ENCODE data around the gene BABAM2. TPM values are rescaled to one million over a fixed set of nuclear protein-coding genes. Genes with fewer than 3 reads are reported as not detected.

The BABAM2 gene
- polyA plus RNA-seq: 10 to 100 TPM; 52.4 to 89.2 (median 74.1) TPM

DNA sequence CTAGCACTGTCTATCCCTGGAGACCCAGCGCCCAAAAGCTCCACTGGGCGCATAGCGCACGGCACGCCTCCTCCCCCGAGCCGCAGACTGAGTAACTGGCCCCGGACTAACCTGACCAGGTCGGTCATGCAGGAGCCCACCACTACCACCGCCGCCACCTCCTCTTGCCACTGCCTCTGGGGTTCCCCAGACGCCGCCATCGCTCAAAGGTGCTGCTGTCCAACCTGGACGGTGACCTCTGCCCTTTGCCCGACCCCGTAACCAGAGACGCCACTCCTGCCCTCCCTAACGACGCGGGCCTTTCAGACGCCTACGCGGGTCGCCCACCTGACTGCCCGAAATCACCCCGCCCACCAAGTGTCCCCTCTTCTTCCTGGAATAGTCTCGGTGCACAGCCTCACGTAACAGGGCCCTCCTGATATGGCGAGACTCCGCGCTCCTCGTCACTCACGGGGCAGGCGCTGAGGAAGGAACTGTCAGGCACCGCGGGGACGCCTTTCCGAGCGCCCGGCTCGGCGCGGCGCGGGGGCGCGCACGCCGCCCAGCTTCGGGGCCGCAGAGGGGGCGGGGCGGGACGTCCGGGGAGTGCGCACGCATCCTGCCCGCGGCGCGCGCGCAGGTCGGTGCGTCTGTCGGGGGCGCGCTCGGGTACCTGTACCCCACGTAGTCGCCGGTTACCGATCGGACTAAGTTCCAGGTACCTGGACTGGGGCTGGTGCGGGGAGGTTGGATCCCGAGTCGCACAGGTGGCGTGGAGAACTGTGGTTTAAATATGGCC, at the start of gene BABAM2, which contains the start of gene RBKS:
BABAM2 (plus strand) TSS at position 584 of the 778 bp plus-strand sequence. CDS start 3,828 bp downstream, outside the sequence.
RBKS (minus strand) TSS at position 242 of the 778 bp plus-strand sequence; CDS start at position 200, 42 bp downstream.
- Mint-ChIP-seq H3K4me1 (peaks cover 30 to 49% of the 10 kb centered on the region in 2 donors), H3K4me3 (peak within 1 kb of the TSS; percentile 93 to 100 (median 99)), H3K27ac (peak within 1 kb of the TSS; percentile 99 to 100 (median 100)), H3K27me3 (ENCODE audit: low read depth in 3 of 3) (peaks cover 16 to 22% (median 20%) of the 10 kb centered on the region in 3 donors), H3K36me3 (peaks cover 0 to 6% (median 0%) of the 10 kb centered on the region in 3 donors), H3K9me3 (peaks cover 0 to 6% (median 0%) of the 10 kb centered on the region in 6 donors)
- DNase-seq: peak; percentile 93 to 94 (median 94)

DNA sequence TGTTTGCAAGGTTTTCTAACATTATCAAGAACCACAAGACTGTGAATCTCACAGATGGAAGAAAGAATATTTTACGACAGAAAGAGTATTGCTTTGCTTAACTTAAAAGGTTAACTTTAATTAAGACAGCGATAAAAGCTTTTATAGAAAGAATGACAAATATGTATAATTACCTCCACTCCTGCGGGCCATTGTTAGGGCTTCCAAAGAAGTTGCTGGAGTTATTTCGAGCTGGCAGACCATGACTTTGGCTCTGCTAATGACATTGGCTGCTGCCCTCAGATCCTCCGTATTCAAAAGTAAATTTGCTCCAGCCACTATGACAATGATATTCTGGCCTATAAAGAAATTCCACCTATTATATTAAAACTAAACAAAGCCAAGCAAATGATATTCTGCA, 47.6 kb upstream of the BABAM2 start:
- H3K27ac Mint-ChIP-seq: no peak overlapping the region
- H3K36me3 Mint-ChIP-seq: peaks cover 0 to 6% (median 0%) of the 10 kb centered on the region in 3 donors
- DNase-seq: no peak
- H3K4me3 Mint-ChIP-seq: no peak overlapping the region
- no peaks in the 10 kb centered on the region for H3K9me3 Mint-ChIP-seq
- no peaks in the 10 kb centered on the region for H3K4me1 Mint-ChIP-seq
- H3K27me3 Mint-ChIP-seq (ENCODE audit: low read depth in 3 of 3): no peaks in the 10 kb centered on the region

DNA sequence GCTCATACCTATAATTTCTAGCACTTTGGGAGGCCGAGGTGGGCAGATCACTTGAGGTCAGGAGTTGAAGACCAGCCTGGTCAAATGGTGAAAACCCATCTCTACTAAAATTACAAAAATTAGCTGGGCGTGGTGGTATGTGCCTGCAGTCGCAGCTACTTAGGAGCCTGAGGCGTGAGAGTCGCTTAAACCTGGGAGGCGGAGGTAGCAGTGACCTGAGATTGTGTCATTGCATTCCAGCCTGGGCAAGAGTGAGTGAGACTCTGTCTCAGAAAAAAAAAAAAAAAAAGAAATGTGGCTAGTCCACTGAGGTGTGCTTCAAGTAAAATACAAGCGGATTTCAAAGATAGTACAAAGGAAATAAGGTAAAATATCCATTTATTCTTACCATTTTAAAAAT, 46.5 kb upstream of the BABAM2 start:
- Mint-ChIP-seq H3K4me1 (no peaks in the 10 kb centered on the region), H3K36me3 (peaks cover 0 to 14% (median 0%) of the 10 kb centered on the region in 3 donors), H3K27ac (no peak overlapping the region)

DNA sequence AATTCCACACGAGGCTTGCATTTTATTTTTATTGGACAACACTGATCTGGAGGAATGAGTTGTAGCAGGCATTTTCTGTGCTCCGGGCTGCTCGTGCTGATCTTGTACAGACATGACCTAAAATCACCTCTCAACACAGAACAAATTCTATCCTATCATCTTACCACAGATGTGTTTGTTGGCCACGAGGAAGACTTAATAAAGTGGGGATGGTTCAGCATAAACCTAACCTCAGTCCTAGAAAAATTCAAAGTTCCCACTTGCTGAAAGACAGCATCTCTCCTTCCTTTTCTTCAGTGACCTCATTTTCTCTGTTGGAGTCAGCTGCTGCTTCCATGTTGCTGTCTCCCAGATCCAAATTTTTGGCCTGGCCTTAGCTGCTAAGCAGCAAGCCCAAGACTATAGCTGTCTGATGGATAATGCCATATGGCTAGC, 45.7 kb upstream of the BABAM2 start:
- Mint-ChIP-seq H3K27ac (no peak overlapping the region), H3K4me3 (no peak overlapping the region), H3K27me3 (ENCODE audit: low read depth in 3 of 3) (no peaks in the 10 kb centered on the region), H3K9me3 (no peaks in the 10 kb centered on the region), H3K36me3 (peaks cover 0 to 11% (median 0%) of the 10 kb centered on the region in 3 donors), H3K4me1 (no peaks in the 10 kb centered on the region)
- no peak for DNase-seq

More for the DNA sequence above, 46.5 kb upstream of the BABAM2 start:
- DNase-seq: no peak
- no peaks in the 10 kb centered on the region for H3K9me3 Mint-ChIP-seq
- no peaks in the 10 kb centered on the region for H3K27me3 Mint-ChIP-seq (ENCODE audit: low read depth in 3 of 3)
- H3K4me3 Mint-ChIP-seq: no peak overlapping the region

DNA sequence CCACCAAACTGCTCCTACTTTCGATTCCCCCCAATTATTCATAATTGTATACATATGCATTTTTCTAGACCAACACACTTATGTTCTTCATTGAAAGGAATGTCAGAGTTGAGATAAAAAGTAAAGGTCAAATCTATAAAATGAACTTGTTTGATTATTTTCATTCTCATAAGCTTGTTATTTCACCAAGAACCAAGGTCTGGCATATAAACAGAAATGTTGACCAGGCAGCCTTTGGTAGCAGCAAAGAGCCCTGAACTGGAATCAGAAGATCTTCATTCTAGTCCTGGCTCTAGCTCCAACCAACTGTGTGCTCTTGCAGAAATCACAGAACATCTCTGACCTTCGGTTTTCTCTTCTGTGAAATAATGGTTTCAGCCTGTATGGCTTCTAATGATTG, 43.2 kb upstream of the BABAM2 start:
- Mint-ChIP-seq H3K9me3 (no peaks in the 10 kb centered on the region), H3K4me3 (no peak overlapping the region), H3K27me3 (ENCODE audit: low read depth in 3 of 3) (no peaks in the 10 kb centered on the region), H3K36me3 (peaks cover 0 to 8% (median 0%) of the 10 kb centered on the region in 3 donors), H3K4me1 (no peaks in the 10 kb centered on the region), H3K27ac (no peak overlapping the region)
- DNase-seq: no peak

DNA sequence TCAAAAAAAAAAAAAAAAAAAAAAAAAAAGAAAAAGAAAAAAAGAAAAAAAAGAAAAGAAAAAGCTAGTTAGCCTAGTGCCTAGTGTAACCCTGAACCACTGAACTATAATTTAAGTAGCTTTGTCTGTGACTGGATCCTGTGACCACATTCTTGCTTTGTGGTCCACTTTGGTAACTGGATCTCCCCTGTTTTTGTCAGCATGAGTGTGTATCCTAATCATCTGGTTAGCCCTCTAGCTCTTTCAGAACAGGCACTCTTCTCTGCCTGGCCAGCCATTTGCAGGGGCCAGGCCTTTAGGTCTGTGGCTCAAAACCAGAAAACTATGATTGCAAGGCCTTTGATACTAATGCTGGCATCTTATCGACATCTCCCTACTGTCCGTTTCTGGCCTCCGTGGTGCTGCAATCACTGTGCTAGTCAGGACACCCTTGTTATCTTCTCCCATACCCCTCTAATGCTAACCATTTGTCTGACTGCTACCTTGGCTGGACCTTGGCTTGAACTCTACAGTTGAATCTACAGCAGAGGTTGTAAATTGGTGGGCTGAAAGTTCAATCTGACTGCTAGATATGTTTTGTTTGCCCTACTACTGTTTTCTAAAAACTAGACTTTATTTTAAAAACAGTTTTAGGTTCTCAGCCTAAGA, 40.8 kb upstream of the BABAM2 start:
- Mint-ChIP-seq H3K36me3 (peaks cover 0 to 8% (median 0%) of the 10 kb centered on the region in 3 donors), H3K27me3 (ENCODE audit: low read depth in 3 of 3) (no peaks in the 10 kb centered on the region), H3K27ac (no peak overlapping the region), H3K4me1 (no peaks in the 10 kb centered on the region), H3K4me3 (no peak overlapping the region), H3K9me3 (no peaks in the 10 kb centered on the region)
- no peak for DNase-seq

DNA sequence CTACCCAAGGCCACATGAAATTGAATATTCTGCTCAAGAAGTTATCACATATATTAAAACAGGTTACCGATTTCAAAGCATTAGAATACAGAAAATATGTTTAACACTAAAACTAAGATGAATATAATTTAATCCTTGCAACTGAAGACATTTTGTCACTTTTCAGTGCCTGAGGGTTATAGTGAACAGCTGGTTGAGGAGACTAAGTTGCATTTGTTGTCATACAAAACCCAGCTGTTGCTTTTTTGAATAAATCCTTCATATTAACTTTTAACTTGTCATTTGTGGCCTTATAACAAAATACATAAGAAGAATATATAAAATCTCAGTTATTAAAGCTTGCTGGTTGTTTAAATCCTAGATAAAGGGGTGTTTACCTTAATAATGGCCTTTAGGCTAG, 37.8 kb upstream of the BABAM2 start:
- Mint-ChIP-seq H3K9me3 (peaks cover 0 to 7% (median 1%) of the 10 kb centered on the region in 6 donors), H3K36me3 (peaks cover 3 to 11% (median 6%) of the 10 kb centered on the region in 3 donors), H3K27me3 (ENCODE audit: low read depth in 3 of 3) (no peaks in the 10 kb centered on the region), H3K4me3 (no peak overlapping the region), H3K4me1 (no peaks in the 10 kb centered on the region), H3K27ac (no peak overlapping the region)
- no peak for DNase-seq

DNA sequence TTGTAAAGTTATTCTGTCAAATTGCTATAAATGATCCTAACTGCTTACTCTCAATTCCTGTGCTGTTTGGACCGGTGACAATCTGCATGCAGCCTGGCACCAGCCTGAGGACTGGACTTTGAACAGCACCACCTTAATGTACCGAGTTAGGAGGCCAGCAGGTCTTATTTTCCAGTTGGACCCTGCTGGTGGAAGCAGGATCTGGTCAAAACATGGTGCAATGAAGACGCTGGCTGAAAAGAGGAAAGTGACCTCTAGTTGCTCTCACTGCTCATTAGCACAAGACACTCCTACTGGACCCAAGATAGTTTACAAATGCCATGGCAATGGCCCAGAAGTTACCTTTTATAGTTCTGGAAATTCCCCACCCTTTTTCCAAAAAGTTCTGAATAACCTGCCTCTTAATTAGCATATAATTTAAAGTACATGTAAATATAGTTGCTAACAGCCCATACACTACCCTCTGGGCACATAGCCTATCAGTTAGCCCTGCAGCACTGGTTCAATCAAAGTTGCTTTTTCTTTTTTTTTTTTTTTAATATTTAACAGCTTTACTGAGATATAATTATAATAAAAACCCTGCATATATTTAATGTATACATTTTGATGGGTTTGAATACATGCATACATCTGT, 36.2 kb upstream of the BABAM2 start:
- H3K4me3 Mint-ChIP-seq: no peak overlapping the region
- H3K9me3 Mint-ChIP-seq: peaks cover 0 to 10% (median 4%) of the 10 kb centered on the region in 6 donors
- H3K27ac Mint-ChIP-seq: no peak overlapping the region
- H3K27me3 Mint-ChIP-seq (ENCODE audit: low read depth in 3 of 3): peaks cover 0 to under 1% (median 0%) of the 10 kb centered on the region in 3 donors
- H3K4me1 Mint-ChIP-seq: peaks cover 2 to 6% of the 10 kb centered on the region in 2 donors
- peaks cover 5 to 6% (median 6%) of the 10 kb centered on the region in 3 donors for H3K36me3 Mint-ChIP-seq
- DNase-seq: no peak

DNA sequence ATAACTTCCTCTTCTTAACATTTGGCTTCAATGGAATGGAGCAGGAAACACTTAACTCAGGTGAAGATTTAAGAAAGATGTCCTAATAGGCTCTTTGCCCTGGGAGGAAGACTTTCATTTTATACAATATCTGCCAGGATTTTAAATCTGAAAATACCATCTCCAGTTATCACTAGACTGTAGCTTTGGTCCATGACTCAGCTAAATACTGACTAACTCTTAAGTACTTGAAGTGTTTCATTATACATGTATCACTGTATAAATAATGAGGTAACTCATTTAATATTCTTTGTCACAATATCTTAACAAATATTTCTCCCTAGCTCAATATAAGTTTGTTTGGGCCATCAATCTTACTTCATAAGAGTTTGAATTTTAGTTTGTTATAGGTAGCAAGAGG, 35.1 kb upstream of the BABAM2 start:
- Mint-ChIP-seq H3K27ac (no peak overlapping the region), H3K27me3 (ENCODE audit: low read depth in 3 of 3) (peaks cover 0 to 3% (median 0%) of the 10 kb centered on the region in 3 donors), H3K4me1 (peaks cover 2 to 6% of the 10 kb centered on the region in 2 donors), H3K9me3 (peaks cover 0 to 10% (median 4%) of the 10 kb centered on the region in 6 donors), H3K36me3 (peaks cover 5 to 6% (median 6%) of the 10 kb centered on the region in 3 donors), H3K4me3 (no peak overlapping the region)
- DNase-seq: no peak

DNA sequence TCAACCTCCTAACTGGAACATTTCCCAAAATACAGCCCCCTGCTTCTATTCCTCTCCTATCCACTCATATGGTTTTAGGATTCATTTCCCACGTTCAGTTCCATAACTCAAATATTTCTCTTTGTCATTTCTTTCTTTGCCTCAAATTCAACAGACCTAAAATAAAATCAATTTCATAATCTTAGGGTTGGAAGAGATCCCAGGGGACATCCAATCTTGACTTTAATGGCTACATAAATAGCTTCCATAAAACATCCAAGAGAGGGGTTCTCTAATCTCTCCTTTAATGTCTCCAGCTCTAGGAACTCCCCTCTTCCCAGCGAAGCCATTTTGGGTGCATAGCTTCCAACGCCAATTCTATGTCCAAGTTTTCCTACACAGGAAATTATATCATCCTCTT, 34.1 kb upstream of the BABAM2 start:
- no peak for DNase-seq
- peaks cover 0 to 10% (median 4%) of the 10 kb centered on the region in 6 donors for H3K9me3 Mint-ChIP-seq
- peaks cover 2 to 6% of the 10 kb centered on the region in 2 donors for H3K4me1 Mint-ChIP-seq
- no peak overlapping the region for H3K27ac Mint-ChIP-seq
- no peak overlapping the region for H3K4me3 Mint-ChIP-seq
- H3K36me3 Mint-ChIP-seq: peaks cover 5 to 6% (median 6%) of the 10 kb centered on the region in 3 donors
- H3K27me3 Mint-ChIP-seq (ENCODE audit: low read depth in 3 of 3): peaks cover 0 to 3% (median 0%) of the 10 kb centered on the region in 3 donors

DNA sequence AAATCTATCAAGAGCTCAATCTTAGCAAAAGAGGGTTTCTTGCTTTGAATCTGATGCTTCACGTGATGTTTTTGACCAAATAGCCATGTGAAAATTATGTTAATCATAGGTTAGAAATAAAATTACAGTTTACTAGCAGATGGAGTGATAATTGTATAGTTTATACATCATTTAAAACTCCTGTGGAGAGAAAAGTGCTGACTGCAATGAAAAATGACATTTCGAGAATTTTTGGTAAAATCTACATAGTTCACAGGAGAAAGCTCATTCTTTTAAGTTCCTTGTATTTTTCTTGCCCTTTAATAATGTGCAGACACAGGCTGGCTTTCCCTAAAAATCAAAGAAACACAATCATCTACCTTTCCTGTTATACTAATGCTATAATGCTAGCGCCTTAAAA, 33.6 kb upstream of the BABAM2 start:
- Mint-ChIP-seq H3K27me3 (ENCODE audit: low read depth in 3 of 3) (peaks cover 0 to 3% (median 0%) of the 10 kb centered on the region in 3 donors), H3K4me3 (no peak overlapping the region), H3K36me3 (peaks cover 5 to 6% (median 6%) of the 10 kb centered on the region in 3 donors), H3K4me1 (peaks cover 2 to 6% of the 10 kb centered on the region in 2 donors), H3K27ac (no peak overlapping the region), H3K9me3 (peaks cover 0 to 10% (median 4%) of the 10 kb centered on the region in 6 donors)
- no peak for DNase-seq

DNA sequence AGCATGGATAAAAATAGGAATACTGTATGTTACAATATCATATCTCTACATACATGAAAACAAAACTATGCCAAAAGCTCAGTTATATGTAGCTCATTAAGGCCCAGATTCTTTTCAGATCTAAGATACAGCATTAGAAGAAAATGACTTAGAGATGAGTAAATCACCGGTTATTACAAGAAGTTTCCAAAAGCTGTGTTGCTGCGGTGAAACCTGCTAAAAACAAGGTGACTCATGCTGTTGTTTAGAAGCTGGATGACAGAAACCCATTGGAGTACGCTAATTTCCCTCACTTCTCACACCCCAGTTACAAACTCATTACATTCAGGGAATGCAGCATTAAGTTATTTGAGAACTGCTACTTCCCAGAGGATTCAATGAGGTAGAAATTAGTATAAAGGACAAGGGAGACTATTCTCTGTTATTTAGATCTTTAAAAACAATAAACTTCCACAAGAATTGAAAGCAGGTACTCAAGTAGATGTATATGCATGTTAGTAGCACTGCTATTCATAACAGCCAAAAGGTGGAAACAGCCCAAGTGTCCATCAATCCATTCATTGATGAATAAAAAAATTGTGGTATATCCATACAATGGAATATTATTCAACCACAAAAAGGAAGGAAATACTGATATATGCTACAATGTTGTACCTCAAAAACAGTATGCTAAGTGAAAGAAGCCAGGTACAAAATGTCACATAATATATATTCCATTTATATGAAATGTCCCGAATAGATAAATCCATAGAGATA, 32.9 kb upstream of the BABAM2 start:
- Mint-ChIP-seq H3K9me3 (peaks cover 0 to 10% (median 4%) of the 10 kb centered on the region in 6 donors), H3K27me3 (ENCODE audit: low read depth in 3 of 3) (peaks cover 0 to 3% (median 0%) of the 10 kb centered on the region in 3 donors), H3K27ac (no peak overlapping the region), H3K4me1 (peaks cover 2 to 6% of the 10 kb centered on the region in 2 donors), H3K36me3 (peaks cover 5 to 6% (median 6%) of the 10 kb centered on the region in 3 donors), H3K4me3 (no peak overlapping the region)
- no peak for DNase-seq

DNA sequence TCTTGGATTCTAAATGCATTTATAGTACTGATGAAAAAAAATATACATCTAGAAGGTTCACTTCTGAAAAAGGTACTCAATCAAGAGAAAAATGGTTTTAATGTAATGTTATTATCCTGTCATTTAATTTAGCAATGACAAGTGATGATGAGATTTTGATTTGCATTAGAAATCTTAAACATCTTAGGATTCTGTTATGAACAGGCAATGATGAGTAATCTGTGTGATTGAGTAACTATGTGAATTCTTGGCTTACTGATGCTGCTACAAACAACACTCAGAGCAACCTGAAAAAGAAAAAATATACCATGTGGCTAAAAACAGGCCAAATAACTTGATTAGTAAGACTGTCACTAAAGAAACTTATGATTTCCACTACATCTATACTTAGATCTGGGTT, 30.4 kb upstream of the BABAM2 start:
- Mint-ChIP-seq H3K4me3 (no peak overlapping the region), H3K9me3 (peaks cover 0 to 10% (median 4%) of the 10 kb centered on the region in 6 donors), H3K36me3 (peaks cover 5 to 6% (median 6%) of the 10 kb centered on the region in 3 donors), H3K4me1 (peaks cover 2 to 6% of the 10 kb centered on the region in 2 donors), H3K27ac (no peak overlapping the region), H3K27me3 (ENCODE audit: low read depth in 3 of 3) (peaks cover 0 to 3% (median 0%) of the 10 kb centered on the region in 3 donors)
- no peak for DNase-seq
